Right atrium auricular region (tissue), 2 donors: Measurements from ENCODE around the gene DNAAF3. TPM values are rescaled to one million over a fixed set of nuclear protein-coding genes. Genes with fewer than 3 reads are reported as not detected.

ENCODE experiments used
- DNase-seq: peaks from one replicate; pipeline ENCODE4 v3.0.0-alpha.2; 2019; ENCODE audit warnings: low spot score
- H3K27ac ChIP-seq, 2 donors: fragments of 200-600 bp; sonication (generic); 1 replicate in 1 of 2; 2 replicates in 1 of 2; pipeline ENCODE4 v1.5.1; 2016 to 2019
- H3K27me3 ChIP-seq, 2 donors: fragments of 200-600 bp; sonication (generic); one replicate each; pipeline versions ENCODE4 v1.5.1 to v1.6.0; 2017 to 2019
- H3K36me3 ChIP-seq: fragments of 200-600 bp; sonication (generic); one replicate; pipeline ENCODE4 v1.5.1; 2016
- H3K4me1 ChIP-seq, 2 donors: fragments of 200-600 bp; sonication (generic); one replicate each; pipeline versions ENCODE4 v1.5.1 to v1.6.0; 2017 to 2019
- H3K4me3 ChIP-seq, 2 donors: fragments of 200-600 bp; sonication (generic); 1 replicate in 1 of 2; 2 replicates in 1 of 2; pipeline ENCODE4 v1.5.1; 2017 to 2019; ENCODE audit warnings: mild to moderate bottlenecking in 1 of 2, moderate library complexity in 1 of 2
- H3K9me3 ChIP-seq, 2 donors: fragments of 200-600 bp; sonication (generic); one replicate each; pipeline ENCODE4 v1.5.1; 2019
- total RNA-seq, 2 donors: library from RNA; depleted of rRNA; stranded (reverse); fragments of >200 nt; gene quantifications; one replicate each; pipeline ENCODE4 v1.1.0, GENCODE V29; 2016
- TF ChIP-seq, protein P1 (sequence below), 2 donors: fragments of 200-600 bp; sonication (generic); IDR thresholded peaks; one replicate each; pipeline ENCODE4 v1.5.1; 2019; ENCODE audit warnings: antibody characterized with exemption in 2 of 2

DNAAF3 gene
- total RNA-seq, 2 donors from 2014 or later, result 0.89 to 2.7 TPM

DNA sequence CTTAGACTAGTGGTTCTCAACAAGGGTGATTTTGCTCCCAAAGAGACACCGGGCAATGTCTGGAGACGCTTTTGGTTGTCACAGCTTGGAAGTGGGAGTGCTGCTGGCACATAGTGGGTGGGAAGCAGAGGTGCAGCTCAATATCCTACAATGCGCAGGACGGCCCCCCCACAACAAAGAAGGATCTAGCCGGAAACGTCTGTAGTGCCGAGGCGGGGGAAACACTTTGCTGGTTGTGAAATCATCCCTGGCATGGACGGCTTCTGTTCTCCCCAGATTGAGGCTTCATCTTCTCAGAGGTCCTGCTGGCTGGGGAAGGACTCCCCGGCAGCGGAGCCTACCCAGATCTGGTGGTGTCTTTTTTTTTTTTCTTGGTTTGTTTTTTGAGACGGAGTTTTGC lies 27.1 kb upstream of the DNAAF3 start:
- H3K9me3 ChIP-seq, result no peaks in the 10 kb centered on the region
- no peaks in the 10 kb centered on the region for H3K4me1 ChIP-seq
- H3K36me3 ChIP-seq, result no peaks in the 10 kb centered on the region
- H3K27ac ChIP-seq, result no peak overlapping the region
- no peak overlapping the region for H3K4me3 ChIP-seq
- no peaks in the 10 kb centered on the region for H3K27me3 ChIP-seq
- no peak for DNase-seq
- TF ChIP-seq, protein P1, sequence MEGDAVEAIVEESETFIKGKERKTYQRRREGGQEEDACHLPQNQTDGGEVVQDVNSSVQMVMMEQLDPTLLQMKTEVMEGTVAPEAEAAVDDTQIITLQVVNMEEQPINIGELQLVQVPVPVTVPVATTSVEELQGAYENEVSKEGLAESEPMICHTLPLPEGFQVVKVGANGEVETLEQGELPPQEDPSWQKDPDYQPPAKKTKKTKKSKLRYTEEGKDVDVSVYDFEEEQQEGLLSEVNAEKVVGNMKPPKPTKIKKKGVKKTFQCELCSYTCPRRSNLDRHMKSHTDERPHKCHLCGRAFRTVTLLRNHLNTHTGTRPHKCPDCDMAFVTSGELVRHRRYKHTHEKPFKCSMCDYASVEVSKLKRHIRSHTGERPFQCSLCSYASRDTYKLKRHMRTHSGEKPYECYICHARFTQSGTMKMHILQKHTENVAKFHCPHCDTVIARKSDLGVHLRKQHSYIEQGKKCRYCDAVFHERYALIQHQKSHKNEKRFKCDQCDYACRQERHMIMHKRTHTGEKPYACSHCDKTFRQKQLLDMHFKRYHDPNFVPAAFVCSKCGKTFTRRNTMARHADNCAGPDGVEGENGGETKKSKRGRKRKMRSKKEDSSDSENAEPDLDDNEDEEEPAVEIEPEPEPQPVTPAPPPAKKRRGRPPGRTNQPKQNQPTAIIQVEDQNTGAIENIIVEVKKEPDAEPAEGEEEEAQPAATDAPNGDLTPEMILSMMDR (IDR thresholded peaks at IDR 0.05), result no peak

DNA sequence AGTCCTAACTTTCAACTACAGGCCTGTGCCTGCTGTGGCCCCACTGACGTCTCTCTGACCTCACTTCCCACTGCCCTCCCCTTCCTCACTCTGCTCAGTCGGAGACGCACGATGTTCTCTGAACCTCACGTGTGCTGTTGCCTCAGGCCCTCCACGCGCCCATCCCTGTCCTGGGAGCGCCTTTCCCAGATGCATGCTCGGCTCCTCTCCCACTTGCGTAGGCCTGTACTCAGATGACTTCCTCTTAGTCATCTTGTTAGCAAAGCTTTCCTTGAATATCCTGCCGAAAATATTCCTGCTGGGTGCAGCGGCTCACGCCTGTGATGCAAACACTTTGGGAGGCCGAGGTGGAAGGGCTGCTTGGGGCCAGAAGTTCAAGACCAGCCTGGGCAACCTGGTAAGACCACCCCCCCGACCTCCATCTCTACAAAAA lies 23.0 kb upstream of the DNAAF3 start:
- H3K4me3 ChIP-seq, result no peak overlapping the region
- no peaks in the 10 kb centered on the region for H3K27me3 ChIP-seq
- H3K27ac ChIP-seq, result no peak overlapping the region
- peak; percentile 67 for DNase-seq
- no peaks in the 10 kb centered on the region for H3K9me3 ChIP-seq
- no peaks in the 10 kb centered on the region for H3K4me1 ChIP-seq
- TF ChIP-seq, protein P1 (IDR thresholded peaks at IDR 0.05), result no peak
- no peaks in the 10 kb centered on the region for H3K36me3 ChIP-seq

DNA sequence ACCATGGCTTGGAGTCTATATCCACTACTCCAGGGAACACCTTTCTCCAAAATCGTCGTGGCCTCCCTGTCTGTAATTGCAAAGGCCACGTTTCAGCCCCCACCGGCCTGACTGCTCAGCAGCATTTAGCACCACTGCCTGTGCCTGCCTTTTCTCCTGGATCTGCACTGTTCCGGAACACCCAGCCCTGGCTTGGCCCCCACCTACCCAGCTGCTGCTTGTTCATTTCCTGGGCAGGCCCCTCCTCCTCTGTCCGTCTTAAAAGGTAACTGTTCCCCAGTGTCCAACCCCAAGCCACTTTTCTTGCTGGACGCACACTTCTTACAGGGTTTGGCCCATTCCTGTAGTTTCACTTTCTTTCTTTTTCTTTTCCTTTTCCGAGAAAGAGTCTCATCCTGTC lies 22.2 kb upstream of the DNAAF3 start:
- Histone ChIP-seq H3K27me3 (no peaks in the 10 kb centered on the region), H3K36me3 (no peaks in the 10 kb centered on the region), H3K4me3 (no peak overlapping the region), H3K27ac (no peak overlapping the region), H3K4me1 (no peaks in the 10 kb centered on the region), H3K9me3 (no peaks in the 10 kb centered on the region)
- TF ChIP-seq, protein P1 (IDR thresholded peaks at IDR 0.05), result no peak
- DNase-seq, result no peak

DNA sequence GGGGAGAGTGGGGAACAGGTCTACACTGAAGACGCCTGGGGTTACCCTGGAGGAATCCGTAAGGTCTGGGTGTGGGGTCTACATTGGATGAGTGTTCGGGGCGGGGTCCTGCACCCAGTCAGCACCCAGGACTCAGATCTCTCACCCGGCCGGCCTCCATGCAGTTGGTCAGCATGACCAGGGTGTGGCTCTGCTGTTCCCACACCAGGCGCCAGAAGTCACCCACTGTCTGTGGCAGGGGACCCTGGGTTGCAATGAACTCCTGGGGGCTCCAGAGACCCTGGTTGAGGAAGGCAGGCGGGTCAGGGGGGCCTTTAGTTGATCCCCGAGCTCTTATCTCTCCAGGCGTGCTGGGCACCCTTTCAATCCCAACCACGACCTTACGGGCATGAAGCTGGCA lies 19.7 kb upstream of the DNAAF3 start:
- TF ChIP-seq, protein P1 (IDR thresholded peaks at IDR 0.05), result no peak
- H3K27ac ChIP-seq, result no peak overlapping the region
- H3K36me3 ChIP-seq, result no peaks in the 10 kb centered on the region
- peaks cover 0 to 2% of the 10 kb centered on the region in 2 donors for H3K27me3 ChIP-seq
- DNase-seq, result no peak
- no peak overlapping the region for H3K4me3 ChIP-seq
- no peaks in the 10 kb centered on the region for H3K4me1 ChIP-seq
- no peaks in the 10 kb centered on the region for H3K9me3 ChIP-seq

DNA sequence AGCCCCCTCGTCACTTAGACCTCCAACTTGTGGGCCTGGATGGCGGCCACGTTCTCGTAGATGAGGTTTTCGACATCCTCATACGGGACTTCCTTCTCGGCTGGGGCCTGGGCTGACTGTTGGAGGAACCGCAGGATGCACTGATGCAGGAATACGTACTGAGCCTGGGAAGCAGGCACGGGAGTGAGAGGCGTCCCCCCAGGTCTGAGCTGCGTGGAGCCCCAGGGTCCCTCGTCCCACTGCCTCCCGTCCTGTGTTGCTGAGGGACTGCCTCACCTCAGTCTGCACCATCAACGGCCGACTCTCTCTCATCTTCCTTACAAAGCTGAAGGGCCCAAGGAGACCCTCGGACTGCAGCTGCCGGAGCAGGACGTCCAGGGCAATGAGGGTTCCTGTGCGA lies 15.3 kb upstream of the DNAAF3 start:
- Histone ChIP-seq H3K4me1 (peaks cover 0 to 18% of the 10 kb centered on the region in 2 donors), H3K4me3 (no peak overlapping the region), H3K9me3 (no peaks in the 10 kb centered on the region), H3K27me3 (peaks cover 15 to 37% of the 10 kb centered on the region in 2 donors), H3K36me3 (no peaks in the 10 kb centered on the region), H3K27ac (no peak overlapping the region)
- TF ChIP-seq, protein P1 (IDR thresholded peaks at IDR 0.05), result no peak
- DNase-seq, result no peak
